ENCODE data around the gene PRDM13. TPM values are rescaled to one million over a fixed set of nuclear protein-coding genes. Genes with fewer than 3 reads are reported as not detected.
"Not testable (repeated sequence)": the region's sequence is repeated elsewhere in the genome, so short reads cannot be mapped to it uniquely, and the experiment has no call there.

The PRDM13 gene
- total RNA-seq, 1 donor from 2014 or later: not detected

GRCh38 chr6:99590728-99591672, 15.6 kb upstream of the PRDM13 start:
- peaks cover 19% of the 10 kb centered on the region for H3K4me1 Mint-ChIP-seq (ENCODE audit: unreplicated experiment)
- DNase-seq (ENCODE audit: low spot score): no peak
- H3K4me3 Mint-ChIP-seq (ENCODE audit: unreplicated experiment): no peak overlapping the region
- H3K27me3 Mint-ChIP-seq (ENCODE audit: unreplicated experiment): peaks cover 24% of the 10 kb centered on the region
- H3K36me3 Mint-ChIP-seq (ENCODE audit: low read depth, unreplicated experiment): peaks cover 6% of the 10 kb centered on the region
- peaks cover 5% of the 10 kb centered on the region for H3K9me3 Mint-ChIP-seq (ENCODE audit: unreplicated experiment)
- H3K27ac Mint-ChIP-seq (ENCODE audit: unreplicated experiment): no peak overlapping the region
- no peak for TF ChIP-seq CTCF (IDR thresholded peaks at IDR 0.05; ENCODE audit: unreplicated experiment)

DNA sequence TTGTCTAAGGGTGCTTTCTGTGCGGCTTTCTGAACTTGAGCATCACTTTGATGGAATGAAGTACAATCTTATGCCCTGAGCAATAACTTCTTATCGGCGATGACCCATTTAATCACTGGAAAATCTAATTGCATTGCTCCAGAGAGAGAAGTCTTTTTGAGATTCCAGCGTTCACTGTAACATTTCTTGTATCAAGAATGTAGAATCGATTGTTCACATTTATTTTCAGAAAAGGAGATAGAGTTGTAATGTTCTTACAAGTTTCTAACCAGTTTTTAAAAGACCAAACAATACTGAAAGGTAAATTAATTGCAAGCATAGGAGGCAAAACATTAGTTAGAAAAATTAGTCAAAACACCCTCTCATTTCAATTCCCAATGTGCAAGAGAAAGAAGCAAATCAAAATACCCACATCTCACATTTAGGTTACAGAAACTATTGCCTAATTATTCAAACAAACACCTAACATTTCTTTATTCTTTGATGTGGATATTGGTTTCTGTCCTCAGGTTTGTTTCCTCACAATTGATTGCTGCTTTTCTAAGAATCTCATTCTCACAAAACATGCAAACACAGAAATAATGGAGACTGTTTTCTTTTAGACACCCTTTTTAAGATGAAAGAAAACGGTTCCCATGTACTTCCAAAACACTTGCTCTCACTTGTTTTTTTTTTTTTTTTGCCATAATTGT, 14.8 kb upstream of the PRDM13 start:
- no peak for TF ChIP-seq CTCF (IDR thresholded peaks at IDR 0.05; ENCODE audit: unreplicated experiment)
- H3K9me3 Mint-ChIP-seq (ENCODE audit: unreplicated experiment): peaks cover 5% of the 10 kb centered on the region
- peaks cover 19% of the 10 kb centered on the region for H3K4me1 Mint-ChIP-seq (ENCODE audit: unreplicated experiment)
- DNase-seq (ENCODE audit: low spot score): no peak
- peaks cover 6% of the 10 kb centered on the region for H3K36me3 Mint-ChIP-seq (ENCODE audit: low read depth, unreplicated experiment)
- H3K27me3 Mint-ChIP-seq (ENCODE audit: unreplicated experiment): peaks cover 24% of the 10 kb centered on the region
- no peak overlapping the region for H3K4me3 Mint-ChIP-seq (ENCODE audit: unreplicated experiment)
- H3K27ac Mint-ChIP-seq (ENCODE audit: unreplicated experiment): no peak overlapping the region

DNA sequence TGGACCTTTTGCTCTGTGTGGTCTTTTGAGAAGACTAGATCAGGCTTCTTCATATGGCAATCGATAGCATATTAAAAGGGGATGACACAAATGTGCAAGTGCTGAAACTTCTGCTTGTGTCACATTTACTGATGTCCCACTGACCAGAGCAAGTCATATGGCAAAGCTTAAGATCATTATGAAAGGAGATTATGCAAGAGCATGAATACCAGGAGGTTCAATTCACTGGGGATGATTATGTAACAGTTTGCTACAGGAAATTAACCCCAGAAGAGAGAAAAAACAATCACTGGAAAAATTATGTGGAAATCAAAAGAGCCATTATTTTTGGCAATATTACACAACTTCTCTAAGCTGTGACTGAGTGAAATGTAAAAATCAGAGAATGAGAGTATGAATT, 13.7 kb upstream of the PRDM13 start:
- H3K27ac Mint-ChIP-seq (ENCODE audit: unreplicated experiment): no peak overlapping the region
- no peak for DNase-seq (ENCODE audit: low spot score)
- H3K27me3 Mint-ChIP-seq (ENCODE audit: unreplicated experiment): peaks cover 24% of the 10 kb centered on the region
- no peak overlapping the region for H3K4me3 Mint-ChIP-seq (ENCODE audit: unreplicated experiment)
- peaks cover 5% of the 10 kb centered on the region for H3K9me3 Mint-ChIP-seq (ENCODE audit: unreplicated experiment)
- H3K4me1 Mint-ChIP-seq (ENCODE audit: unreplicated experiment): peaks cover 19% of the 10 kb centered on the region
- H3K36me3 Mint-ChIP-seq (ENCODE audit: low read depth, unreplicated experiment): peaks cover 6% of the 10 kb centered on the region
- no peak for TF ChIP-seq CTCF (IDR thresholded peaks at IDR 0.05; ENCODE audit: unreplicated experiment)

DNA sequence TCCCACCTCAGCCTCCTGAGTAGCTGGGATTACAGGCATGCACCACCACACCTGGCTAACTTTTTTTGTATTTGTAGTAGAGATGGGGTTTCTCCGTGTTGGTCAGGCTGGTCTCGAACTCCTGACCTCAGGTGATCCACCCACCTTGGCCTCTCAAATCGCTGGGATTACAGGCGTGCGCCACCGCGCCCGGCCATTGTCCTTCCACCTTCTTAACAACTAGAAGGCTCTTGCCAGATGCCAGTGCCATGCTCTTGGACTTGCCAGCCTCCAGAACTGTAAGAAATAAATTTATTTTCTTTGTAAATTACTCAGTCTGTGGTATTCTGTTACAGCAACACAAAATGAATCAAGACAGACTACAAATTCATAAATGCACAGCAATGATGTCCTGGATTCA, 11.9 kb upstream of the PRDM13 start:
- Mint-ChIP-seq H3K4me1 (ENCODE audit: unreplicated experiment) (peaks cover 10% of the 10 kb centered on the region), H3K27me3 (ENCODE audit: unreplicated experiment) (peaks cover 21% of the 10 kb centered on the region)
- H3K9me3 Mint-ChIP-seq (ENCODE audit: unreplicated experiment); DNase-seq (ENCODE audit: low spot score); H3K4me3 Mint-ChIP-seq (ENCODE audit: unreplicated experiment); H3K27ac Mint-ChIP-seq (ENCODE audit: unreplicated experiment); H3K36me3 Mint-ChIP-seq (ENCODE audit: low read depth, unreplicated experiment): not testable (repeated sequence)

DNA sequence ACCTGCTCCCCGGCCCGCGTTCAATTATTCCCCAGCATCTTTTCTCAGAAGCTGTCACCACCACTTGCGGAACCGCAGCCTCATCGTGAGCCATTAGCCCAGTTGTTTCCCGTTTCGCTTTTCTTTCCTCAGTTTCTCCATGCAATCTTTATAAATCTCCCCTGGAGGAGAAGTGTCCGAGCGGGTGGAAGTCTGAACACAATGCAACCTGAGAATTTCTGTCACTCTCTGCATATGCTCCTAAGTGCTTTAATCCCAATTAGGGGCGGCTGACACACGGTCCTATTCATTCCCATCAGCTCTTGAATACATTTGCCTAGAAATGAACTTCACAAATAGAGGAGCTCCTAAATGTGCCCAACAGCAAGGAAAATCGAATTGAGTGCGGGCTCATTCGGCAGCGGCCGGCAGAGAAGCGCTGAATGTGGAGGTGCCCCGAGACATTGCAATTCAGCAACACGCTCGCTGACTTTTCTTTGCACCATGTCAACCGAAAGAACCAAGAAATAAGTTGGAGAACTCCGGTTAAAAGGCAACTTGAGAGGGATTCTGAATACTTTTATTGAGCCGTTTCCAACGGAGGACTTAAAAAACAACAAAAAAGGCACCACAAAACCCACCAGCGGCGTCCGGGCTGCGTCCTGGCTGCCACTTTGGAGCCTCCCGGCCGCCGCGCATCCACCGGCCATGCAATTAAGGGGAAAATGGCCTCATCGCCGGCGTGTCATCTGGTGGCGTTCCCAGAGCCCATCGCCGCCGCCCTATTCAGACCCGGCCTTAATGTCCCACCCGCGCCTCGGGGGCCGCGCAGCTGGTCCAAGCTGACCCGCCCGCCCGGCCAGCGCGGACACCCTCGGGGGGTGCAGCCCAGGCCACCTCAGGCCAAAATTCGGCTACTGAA, 3.9 kb upstream of the PRDM13 start:
- H3K4me3 Mint-ChIP-seq (ENCODE audit: unreplicated experiment): no peak overlapping the region
- no peak overlapping the region for H3K27ac Mint-ChIP-seq (ENCODE audit: unreplicated experiment)

More for the DNA sequence above, 3.9 kb upstream of the PRDM13 start:
- Mint-ChIP-seq H3K27me3 (ENCODE audit: unreplicated experiment) (peaks cover 23% of the 10 kb centered on the region), H3K9me3 (ENCODE audit: unreplicated experiment) (no peaks in the 10 kb centered on the region), H3K36me3 (ENCODE audit: low read depth, unreplicated experiment) (no peaks in the 10 kb centered on the region), H3K4me1 (ENCODE audit: unreplicated experiment) (peaks cover 7% of the 10 kb centered on the region)
- no peak for TF ChIP-seq CTCF (IDR thresholded peaks at IDR 0.05; ENCODE audit: unreplicated experiment)
- no peak for DNase-seq (ENCODE audit: low spot score)
